ENCODE results near the gene ABCG2.

DNA sequence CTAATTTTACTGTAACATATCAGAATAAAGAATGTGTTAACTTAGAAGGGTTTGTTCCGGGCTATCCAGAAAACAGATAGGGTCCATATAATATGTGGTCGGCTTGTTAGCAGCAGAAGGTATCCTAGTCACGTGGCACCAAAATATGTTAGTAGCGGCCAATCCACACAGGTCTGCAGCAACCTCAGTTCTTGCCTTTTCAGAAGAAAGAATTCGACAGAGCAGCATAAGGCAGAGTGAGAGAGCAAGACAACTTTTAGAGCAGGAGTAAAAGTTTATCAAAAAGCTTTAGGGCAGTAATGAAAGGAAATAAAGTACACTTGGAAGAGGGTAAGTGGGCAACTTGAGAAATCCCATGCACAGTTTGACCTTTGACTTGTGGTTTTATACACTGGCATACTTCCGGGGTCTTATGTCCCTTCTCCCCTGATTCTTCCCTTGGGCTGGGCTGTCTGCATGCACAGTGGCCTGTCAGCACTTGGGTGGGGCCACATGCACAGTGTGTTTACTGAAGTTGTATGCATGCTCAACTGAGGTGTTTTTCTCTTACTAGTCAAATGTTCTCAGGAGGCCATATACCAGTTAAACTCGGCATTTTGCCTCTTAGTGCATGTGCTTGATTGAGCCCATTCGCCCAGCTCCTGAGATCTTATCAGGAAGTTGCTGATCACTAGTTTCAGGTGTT lies 37.0 kb upstream of the ABCG2 start:
- no peak for TF ChIP-seq EGR1 (IDR thresholded peaks at IDR 0.05; ENCODE audit: borderline replicate concordance, low read depth, low read length)
- no peak for TF ChIP-seq TCF12 (IDR thresholded peaks at IDR 0.05; ENCODE audit: low read depth, low read length)
- no peak for TF ChIP-seq CTCF (IDR thresholded peaks at IDR 0.05; ENCODE audit: control extremely low read depth in 1 of 3, insufficient read depth in 1 of 3, low read depth in 1 of 3, low read length in 3 of 3)
- no peak for TF ChIP-seq SP1 (IDR thresholded peaks at IDR 0.05; ENCODE audit: low read depth, low read length)
- no peak for TF ChIP-seq TEAD4 (IDR thresholded peaks at IDR 0.05; ENCODE audit: low read depth, low read length)
- no peak for TF ChIP-seq SP2 (IDR thresholded peaks at IDR 0.05; ENCODE audit: low read length)
- TF ChIP-seq EP300 (IDR thresholded peaks at IDR 0.05; ENCODE audit: borderline replicate concordance in 1 of 2, low read depth in 2 of 2, low read length in 2 of 2): no peak
- TF ChIP-seq RAD21 (IDR thresholded peaks at IDR 0.05 in 1 of 2, conservative IDR thresholded peaks at IDR 0.05 in 1 of 2; ENCODE audit: low read depth in 2 of 2, low read length in 2 of 2): no peak
- TF ChIP-seq, protein P1, sequence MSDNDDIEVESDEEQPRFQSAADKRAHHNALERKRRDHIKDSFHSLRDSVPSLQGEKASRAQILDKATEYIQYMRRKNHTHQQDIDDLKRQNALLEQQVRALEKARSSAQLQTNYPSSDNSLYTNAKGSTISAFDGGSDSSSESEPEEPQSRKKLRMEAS (IDR thresholded peaks at IDR 0.05): no peak
- no peak for TF ChIP-seq POLR2A (IDR thresholded peaks at IDR 0.05; ENCODE audit: control extremely low read depth in 1 of 2, low read depth in 2 of 2, low read length in 2 of 2)
- TF ChIP-seq SRF (IDR thresholded peaks at IDR 0.05; ENCODE audit: low read depth, low read length): no peak
- TF ChIP-seq EZH2 (IDR thresholded peaks at IDR 0.05; ENCODE audit: low read depth, low read length, severe bottlenecking): no peak
- TF ChIP-seq ZNF274 (IDR thresholded peaks at IDR 0.05; ENCODE audit: borderline replicate concordance, extremely low read depth, low read length): no peak
